ENCODE results near the gene ADISSP. TPM values are rescaled to one million over a fixed set of nuclear protein-coding genes. Genes with fewer than 3 reads are reported as not detected.

Gene ADISSP
- total RNA-seq, 1 donor from 2014 or later: 62.9 TPM

DNA sequence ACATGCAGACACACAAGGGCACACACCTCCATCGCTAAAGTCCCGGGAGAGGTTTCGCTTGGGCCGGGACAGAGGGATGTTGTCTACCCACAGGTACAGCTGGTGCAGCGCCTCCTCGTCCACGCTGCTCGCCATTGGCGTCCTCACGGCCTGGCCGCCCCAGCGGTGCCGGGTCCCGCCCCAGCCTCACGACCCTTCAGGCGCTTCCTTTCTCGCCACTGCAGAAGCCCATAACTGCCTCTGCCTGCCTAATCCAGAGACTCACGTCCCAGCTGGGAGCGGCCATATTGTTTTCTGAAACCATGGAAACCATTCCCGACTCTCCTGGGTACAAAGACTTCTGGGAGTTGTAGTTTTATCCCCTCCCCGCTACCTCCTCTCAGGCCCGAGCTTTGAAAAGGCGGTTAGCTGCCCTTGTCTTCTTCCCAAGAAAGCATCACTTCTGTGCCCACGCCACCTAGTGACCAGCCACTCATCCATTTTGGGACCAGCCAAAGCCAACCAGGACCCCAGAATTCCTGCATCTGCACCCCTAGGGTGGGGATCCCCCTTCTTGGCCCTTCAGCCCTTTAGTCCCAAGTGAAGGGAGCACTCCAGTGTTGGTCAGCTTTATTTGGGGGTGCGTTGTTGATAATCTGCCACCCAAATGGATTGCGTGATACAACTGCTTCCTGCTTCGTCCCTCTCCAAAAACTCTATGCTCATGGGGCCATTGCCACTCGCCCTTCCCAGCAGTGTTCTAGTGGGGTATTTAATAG, 13.8 kb upstream of the ADISSP start, which contains the start of gene SPEF1:
Gene SPEF1 (minus strand): TSS at position 296 of the 758 bp plus-strand sequence. CDS start 161 bp downstream, at position 135.
- Mint-ChIP-seq H3K27ac (no peak within 1 kb of the TSS), H3K9me3 (no peaks in the 10 kb centered on the region), H3K27me3 (peaks cover 22% of the 10 kb centered on the region), H3K4me1 (peaks cover 42% of the 10 kb centered on the region), H3K36me3 (ENCODE audit: low read depth) (peaks cover 17% of the 10 kb centered on the region), H3K4me3 (peak within 1 kb of the TSS; percentile 76)
- peak; percentile 84 for DNase-seq
- intact Hi-C loops (cut with micrococcal nuclease): loop anchor here (1.0 kb wide), 1 partner anchor 13 kb away; no protein-coding TSS in a partner anchor

DNA sequence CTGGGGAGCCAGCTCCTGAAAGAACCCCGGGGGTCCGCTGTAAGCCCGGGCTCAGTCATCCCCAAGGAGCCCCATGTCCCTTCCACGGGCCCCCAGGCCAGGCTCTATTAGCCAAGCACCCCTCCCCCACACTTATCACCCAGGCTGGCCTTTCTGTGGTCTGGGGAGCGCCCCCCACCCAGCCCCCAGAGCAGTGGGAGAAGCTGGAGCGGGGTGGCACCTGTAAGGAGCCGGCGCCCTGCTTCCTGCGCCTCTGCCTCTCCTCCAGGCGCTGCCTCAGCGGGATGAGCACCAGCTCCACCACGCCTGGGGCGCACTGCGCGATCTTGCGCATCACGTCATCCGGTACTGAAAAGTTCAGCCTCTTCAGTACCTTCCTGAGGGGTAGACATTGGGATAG, 11.4 kb upstream of the ADISSP start:
- Mint-ChIP-seq H3K4me1 (peaks cover 35% of the 10 kb centered on the region), H3K27me3 (peaks cover 22% of the 10 kb centered on the region), H3K9me3 (no peaks in the 10 kb centered on the region), H3K4me3 (peak overlapping the region; percentile 9), H3K27ac (no peak overlapping the region), H3K36me3 (ENCODE audit: low read depth) (peaks cover 9% of the 10 kb centered on the region)
- intact Hi-C loops (cut with micrococcal nuclease): loop anchor here (10.0 kb wide), 1 partner anchor 104 kb away; no protein-coding TSS in a partner anchor
- DNase-seq: no peak

DNA sequence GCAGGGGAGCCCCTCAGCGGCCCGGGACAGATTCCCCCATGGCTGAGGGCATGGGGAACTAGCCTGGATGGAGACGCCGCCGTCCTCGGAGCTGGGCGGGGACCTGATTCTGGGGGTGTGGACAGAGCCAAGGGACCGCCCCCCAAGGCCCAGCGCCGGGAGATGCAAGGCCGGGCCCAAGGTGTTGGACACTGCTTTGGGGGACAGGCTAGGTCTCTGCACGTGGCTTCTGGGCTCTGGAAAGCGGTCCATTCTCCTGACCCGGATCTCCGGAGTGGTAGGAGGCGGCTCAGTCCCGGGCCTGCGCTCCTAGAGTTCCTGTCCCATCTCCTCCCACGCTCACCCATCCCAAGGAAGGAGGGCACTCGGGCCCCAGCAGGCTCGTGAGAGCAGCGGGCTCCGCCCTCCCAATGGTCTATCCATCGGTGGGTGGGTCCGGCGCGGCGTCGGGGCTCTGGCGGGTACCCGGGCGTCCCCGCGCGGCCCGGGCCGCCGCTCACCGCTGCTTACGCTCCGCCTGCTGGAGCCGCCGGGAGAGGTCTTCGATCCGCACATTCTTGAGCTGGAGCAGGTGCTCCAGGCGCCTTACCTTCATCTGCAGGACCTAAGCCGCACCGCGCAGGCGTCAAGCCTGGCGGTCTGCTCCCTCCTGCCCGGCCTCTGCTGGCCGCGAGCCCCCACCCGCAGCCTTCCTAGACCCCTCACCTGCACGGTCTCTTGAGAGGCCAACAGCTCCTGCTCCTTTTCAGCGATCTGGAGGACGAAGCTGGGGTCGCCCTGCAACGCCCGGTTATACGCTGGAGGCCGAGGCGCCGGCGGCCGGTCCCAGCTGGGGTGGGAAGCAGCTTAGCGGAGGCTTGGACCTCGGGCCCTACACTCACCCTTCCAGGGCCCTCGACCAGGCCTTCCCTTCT, 10.4 kb upstream of the ADISSP start:
- no peaks in the 10 kb centered on the region for H3K9me3 Mint-ChIP-seq
- H3K36me3 Mint-ChIP-seq (ENCODE audit: low read depth): peaks cover 5% of the 10 kb centered on the region
- intact Hi-C loops (cut with micrococcal nuclease): loop anchor here (10.0 kb wide), 1 partner anchor 103 kb away; no protein-coding TSS in a partner anchor

DNA sequence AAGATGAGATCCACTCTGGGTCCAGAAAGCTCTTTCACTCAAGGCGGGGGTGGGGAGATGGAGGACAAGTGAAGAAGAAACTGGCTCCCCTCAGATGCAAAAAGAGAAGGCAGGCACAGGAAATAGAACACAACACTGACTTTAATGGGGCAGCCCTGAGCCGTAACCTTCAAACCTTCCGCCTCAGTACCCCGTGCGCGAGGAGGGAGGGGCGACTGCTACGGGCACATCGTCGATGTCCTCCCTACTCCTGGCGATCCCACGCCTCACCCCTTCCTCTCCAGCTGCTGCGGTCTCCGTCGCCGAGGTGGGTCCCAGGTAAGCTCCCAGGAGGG, 9.8 kb upstream of the ADISSP start:
- intact Hi-C loops (cut with micrococcal nuclease): loop anchor here (10.0 kb wide), 1 partner anchor 103 kb away; no protein-coding TSS in a partner anchor
- Mint-ChIP-seq H3K9me3 (no peaks in the 10 kb centered on the region), H3K27me3 (peaks cover 24% of the 10 kb centered on the region), H3K36me3 (ENCODE audit: low read depth) (no peaks in the 10 kb centered on the region), H3K4me3 (peak overlapping the region; percentile 82), H3K27ac (no peak overlapping the region), H3K4me1 (peaks cover 26% of the 10 kb centered on the region)
- no peak for DNase-seq

More for the DNA sequence above, 10.4 kb upstream of the ADISSP start:
- peak; percentile 84 for DNase-seq
- peaks cover 22% of the 10 kb centered on the region for H3K27me3 Mint-ChIP-seq
- no peak overlapping the region for H3K27ac Mint-ChIP-seq
- H3K4me1 Mint-ChIP-seq: peaks cover 29% of the 10 kb centered on the region
- H3K4me3 Mint-ChIP-seq: peak overlapping the region; percentile 82

DNA sequence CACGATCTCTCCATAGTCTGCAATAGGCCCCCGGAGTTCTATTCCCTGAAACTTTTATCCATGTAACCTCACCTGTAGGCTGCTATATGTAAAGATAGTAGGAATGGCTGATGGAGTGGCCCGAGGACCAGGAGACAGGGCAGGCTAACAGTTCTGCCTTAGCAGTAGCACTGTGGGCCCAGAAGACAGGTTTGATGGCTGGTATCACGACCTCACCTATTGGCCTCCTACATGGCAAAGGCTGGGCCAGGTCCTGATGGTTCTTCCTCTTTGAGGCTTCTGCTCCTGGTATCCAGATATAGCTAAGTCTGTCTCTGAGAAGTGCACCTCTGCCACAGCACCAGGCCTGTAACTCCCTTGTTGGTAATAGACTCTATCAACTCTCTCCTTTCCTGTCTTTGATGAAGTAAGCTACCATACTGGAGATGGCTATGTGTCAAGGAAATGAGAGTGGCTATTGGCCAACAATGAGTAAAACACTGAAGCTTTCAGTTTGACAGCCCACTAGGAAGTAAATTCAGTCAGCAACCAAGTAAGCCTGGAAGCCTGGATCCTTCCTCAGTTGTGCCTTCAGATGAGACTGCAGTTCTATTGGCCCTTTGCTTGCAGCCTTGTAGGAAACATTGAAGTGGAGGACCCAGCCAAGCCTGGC, 8.0 kb upstream of the ADISSP start:
- Mint-ChIP-seq H3K4me1 (peaks cover 14% of the 10 kb centered on the region), H3K27ac (no peak overlapping the region), H3K4me3 (no peak overlapping the region), H3K9me3 (no peaks in the 10 kb centered on the region), H3K27me3 (peaks cover 26% of the 10 kb centered on the region), H3K36me3 (ENCODE audit: low read depth) (no peaks in the 10 kb centered on the region)
- intact Hi-C loops (cut with micrococcal nuclease): loop anchor here (10.0 kb wide), 1 partner anchor 101 kb away; no protein-coding TSS in a partner anchor
- no peak for DNase-seq

DNA sequence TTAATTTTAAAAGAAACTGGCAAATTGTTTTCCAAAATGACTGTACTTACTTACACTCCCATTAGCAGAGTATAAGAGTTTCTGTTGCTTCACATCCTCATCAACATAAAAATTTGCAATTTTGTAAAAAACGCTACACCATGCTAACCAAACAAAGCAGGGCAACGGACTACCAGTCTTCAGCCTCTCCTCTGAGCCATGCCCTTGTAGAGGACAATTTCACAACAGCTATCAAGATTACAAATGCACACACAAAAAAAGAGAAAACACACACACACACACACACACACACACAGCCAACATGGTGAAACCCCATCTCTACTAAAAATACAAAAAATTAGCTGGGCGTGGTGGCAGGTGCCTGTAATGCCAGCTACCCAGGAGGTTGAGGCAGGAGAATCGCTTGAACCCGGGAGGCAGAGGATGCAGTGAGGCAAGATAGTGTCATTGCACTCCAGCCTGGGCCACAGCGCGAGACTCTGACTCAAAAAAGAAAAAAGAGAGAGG, 4.1 kb upstream of the ADISSP start:
- no peak for DNase-seq
- peaks cover 9% of the 10 kb centered on the region for H3K27me3 Mint-ChIP-seq
- intact Hi-C loops (cut with micrococcal nuclease): loop anchor here (10.0 kb wide), 1 partner anchor 97 kb away; no protein-coding TSS in a partner anchor

DNA sequence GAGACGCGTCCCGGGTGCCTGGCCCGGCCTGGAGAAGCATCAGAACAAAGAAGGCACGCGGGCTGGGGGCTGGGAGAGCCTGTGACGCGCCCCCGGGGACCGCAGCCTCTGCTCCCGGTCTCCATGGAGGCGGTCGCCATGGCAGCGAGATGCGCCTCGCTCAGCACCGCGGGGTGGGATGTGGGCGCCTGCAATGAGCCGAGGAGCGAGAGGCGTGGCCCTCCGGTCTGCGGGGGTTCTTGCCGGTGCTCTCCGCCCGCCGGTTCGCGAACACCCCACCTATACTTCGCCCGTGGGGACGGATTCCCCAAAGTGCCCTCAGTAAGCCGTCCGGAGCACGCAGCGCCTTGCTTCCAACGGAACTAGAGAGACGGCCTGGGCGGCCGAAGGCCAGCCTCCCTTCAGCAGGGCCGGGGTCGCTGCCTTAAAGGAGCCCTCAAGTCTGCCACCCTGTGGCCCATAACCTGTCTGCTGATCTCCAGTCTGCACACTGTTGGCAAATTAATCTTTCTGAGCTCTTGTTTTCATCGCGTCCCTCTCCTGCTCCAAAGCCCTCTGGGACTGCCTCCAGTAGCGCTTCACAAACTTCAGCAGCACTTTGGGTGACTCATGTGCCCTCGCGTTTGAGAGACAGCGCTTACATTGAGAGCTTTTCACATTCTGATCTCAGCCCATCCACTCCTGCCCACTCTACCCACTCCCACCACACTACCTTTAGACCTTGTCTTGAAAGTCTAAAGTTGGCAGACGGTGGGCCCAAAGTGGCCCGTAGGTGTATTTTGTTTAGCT, 983 bp upstream of the ADISSP start:
- peaks cover 5% of the 10 kb centered on the region for H3K36me3 Mint-ChIP-seq (ENCODE audit: low read depth)
- peak overlapping the region; percentile 97 for H3K27ac Mint-ChIP-seq
- peak; percentile 95 for DNase-seq

More for the DNA sequence above, 4.1 kb upstream of the ADISSP start:
- no peaks in the 10 kb centered on the region for H3K36me3 Mint-ChIP-seq (ENCODE audit: low read depth)
- H3K27ac Mint-ChIP-seq: peak overlapping the region; percentile 45
- no peaks in the 10 kb centered on the region for H3K9me3 Mint-ChIP-seq
- H3K4me3 Mint-ChIP-seq: no peak overlapping the region
- H3K4me1 Mint-ChIP-seq: peaks cover 13% of the 10 kb centered on the region

DNA sequence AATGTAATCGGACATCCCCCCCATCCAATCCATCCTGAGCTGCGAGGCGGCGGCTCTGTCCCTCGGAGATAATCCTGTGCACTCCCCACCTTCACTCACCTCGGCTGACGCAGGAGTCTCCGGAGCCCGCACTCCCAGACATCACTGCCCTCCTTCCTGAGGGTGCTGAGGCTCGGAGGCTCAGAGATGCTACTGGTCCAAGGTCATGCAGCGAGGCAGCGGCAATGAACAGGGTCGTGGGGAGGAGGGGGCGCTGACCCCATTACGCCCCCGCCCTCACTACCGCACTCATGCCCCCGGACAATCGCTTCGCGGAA, 485 bp downstream of the ADISSP start:
- Mint-ChIP-seq H3K4me3 (peak overlapping the region; percentile 81), H3K4me1 (peaks cover 22% of the 10 kb centered on the region), H3K27ac (peak overlapping the region; percentile 71), H3K9me3 (no peaks in the 10 kb centered on the region), H3K27me3 (peaks cover 5% of the 10 kb centered on the region), H3K36me3 (ENCODE audit: low read depth) (peaks cover 5% of the 10 kb centered on the region)
- intact Hi-C loops (cut with micrococcal nuclease): loop anchor here (1.0 to 5.0 kb wide), 2 partner anchors 53 to 295 kb away; partner anchors contain the start of genes AP5S1 and ATRN
- DNase-seq: peak; percentile 76

More for the DNA sequence above, 983 bp upstream of the ADISSP start:
- H3K27me3 Mint-ChIP-seq: peaks cover 9% of the 10 kb centered on the region
- H3K4me3 Mint-ChIP-seq: peak overlapping the region; percentile 81
- intact Hi-C loops (cut with micrococcal nuclease): loop anchor here (1.0 to 5.0 kb wide), 5 partner anchors 13 to 296 kb away; partner anchors contain the start of genes ATRN and SPEF1
- H3K9me3 Mint-ChIP-seq: no peaks in the 10 kb centered on the region
- H3K4me1 Mint-ChIP-seq: peaks cover 22% of the 10 kb centered on the region

DNA sequence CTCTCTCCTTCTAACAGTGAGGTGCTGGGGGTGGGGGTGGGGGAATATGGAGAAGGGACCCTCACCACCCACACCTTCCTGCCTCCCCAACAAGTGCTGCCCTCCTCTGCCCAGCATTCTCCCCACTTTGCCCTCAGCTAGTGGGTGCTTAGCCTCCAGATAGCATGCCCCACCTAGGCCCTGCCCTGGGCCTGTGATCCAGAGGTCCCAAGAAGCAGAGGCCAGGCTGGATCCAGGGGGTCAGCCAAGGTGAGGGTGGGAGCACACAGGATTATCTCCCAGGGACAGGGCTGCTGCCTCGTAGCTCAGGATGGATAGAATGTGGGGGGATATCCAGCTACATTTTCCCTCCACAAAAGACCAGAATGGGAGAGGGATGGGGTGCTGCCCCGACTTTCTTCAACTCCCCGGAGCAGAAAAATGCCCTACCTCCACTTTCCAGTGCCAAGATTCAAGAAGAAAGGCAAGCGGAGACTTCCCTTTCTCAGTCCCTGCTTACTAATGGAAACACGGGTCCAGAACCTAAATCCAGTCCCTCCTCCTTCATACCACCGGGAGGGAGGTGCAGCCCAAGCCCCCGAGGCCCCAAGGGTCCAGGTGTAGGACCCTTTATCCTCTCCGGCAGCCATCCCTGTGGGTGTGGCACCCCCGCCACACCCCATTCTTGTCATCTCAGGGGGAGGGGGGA, 987 bp downstream of the ADISSP start:
- Mint-ChIP-seq H3K4me3 (peak overlapping the region; percentile 81), H3K27ac (no peak overlapping the region), H3K9me3 (no peaks in the 10 kb centered on the region), H3K4me1 (peaks cover 22% of the 10 kb centered on the region), H3K36me3 (ENCODE audit: low read depth) (peaks cover 5% of the 10 kb centered on the region), H3K27me3 (peaks cover under 1% of the 10 kb centered on the region)
- no peak for DNase-seq
- intact Hi-C loops (cut with micrococcal nuclease): loop anchor here (1.0 to 5.0 kb wide), 2 partner anchors 54 to 294 kb away; partner anchors contain the start of genes AP5S1 and ATRN

DNA sequence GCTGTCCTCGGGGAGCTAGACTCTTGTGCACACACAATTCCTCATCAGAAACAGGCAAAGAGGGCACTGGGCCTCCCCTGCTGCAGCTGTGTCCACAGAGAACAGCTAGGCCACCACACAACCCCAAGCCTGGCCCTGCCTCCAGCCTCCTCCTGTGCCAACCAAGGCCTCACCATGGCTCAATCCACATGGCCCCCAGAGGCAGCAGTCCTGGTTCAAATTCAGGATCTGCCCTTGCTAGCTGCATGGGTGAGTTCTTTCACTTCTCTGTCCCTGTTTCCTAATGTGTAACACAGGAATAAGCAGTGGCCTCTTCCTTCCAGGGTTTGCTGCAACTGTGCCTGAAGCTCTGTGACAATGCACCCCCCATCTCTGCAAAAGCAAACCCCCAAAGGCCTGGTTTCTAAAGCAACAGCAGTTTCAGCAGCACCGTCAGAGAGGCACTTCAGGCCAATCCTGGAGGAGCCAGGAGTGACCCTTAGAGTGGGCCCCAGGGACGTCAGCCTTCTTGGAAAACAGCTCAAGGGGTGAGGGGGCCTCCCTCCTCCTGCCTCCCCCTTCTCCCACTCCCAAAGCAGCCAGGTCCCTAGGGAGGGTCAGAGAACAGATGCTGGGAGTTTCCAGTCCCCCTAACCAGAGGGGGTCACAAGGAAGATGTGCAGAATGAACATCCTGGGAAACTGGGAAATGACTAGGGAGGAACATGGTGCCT, 2.2 kb downstream of the ADISSP start:
- H3K4me1 Mint-ChIP-seq: peaks cover 22% of the 10 kb centered on the region
- intact Hi-C loops (cut with micrococcal nuclease): loop anchor here (5.0 kb wide), 1 partner anchor 293 kb away; the partner anchor contains the start of gene ATRN
- peaks cover 5% of the 10 kb centered on the region for H3K36me3 Mint-ChIP-seq (ENCODE audit: low read depth)
- no peaks in the 10 kb centered on the region for H3K27me3 Mint-ChIP-seq
- H3K27ac Mint-ChIP-seq: no peak overlapping the region
- no peak for DNase-seq
- no peak overlapping the region for H3K4me3 Mint-ChIP-seq
- no peaks in the 10 kb centered on the region for H3K9me3 Mint-ChIP-seq

DNA sequence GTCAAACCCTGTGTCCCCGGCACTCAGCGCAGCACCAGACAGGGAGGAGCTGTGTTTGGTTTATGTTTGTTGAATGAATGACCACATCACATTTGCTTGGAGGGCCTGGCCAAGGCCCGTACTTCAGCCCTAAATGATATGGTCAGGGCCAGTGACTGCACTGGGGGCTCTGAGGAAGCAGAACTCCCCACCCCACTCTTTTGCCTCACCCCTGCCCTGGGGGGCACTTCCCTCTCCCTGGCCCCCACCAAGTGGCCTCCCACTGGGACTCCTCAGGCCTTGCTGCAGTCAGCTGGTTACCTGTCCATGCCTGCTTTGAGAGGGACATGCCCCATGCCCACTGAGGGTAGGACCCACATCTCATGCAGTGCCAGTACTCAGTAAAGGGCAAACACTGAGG, 2.9 kb downstream of the ADISSP start:
- Mint-ChIP-seq H3K27me3 (no peaks in the 10 kb centered on the region), H3K4me1 (peaks cover 22% of the 10 kb centered on the region), H3K9me3 (no peaks in the 10 kb centered on the region), H3K4me3 (no peak overlapping the region), H3K36me3 (ENCODE audit: low read depth) (peaks cover 5% of the 10 kb centered on the region), H3K27ac (no peak overlapping the region)
- intact Hi-C loops (cut with micrococcal nuclease): loop anchor here (5.0 kb wide), 1 partner anchor 292 kb away; the partner anchor contains the start of gene ATRN
- DNase-seq: no peak

All from activated CD4-positive, alpha-beta T cell treated with anti-CD3 and anti-CD28 coated beads, Interleukin-2, amount 10 ng/mL, durations not matched to agents 24 days and 14 days (primary cell).